ENCODE measurements around the gene AKAP1. TPM values are rescaled to one million over a fixed set of nuclear protein-coding genes. Genes with fewer than 3 reads are reported as not detected.

The AKAP1 gene
- total and polyA plus RNA-seq, 3 donors from 2014 or later: 73.0 to 304 (median 224) TPM

- no peaks in the 10 kb centered on the region for H3K4me1 ChIP-seq
- peak; percentile 56 for DNase-seq
- no peak for TF ChIP-seq CTCF (IDR thresholded peaks at IDR 0.05)
- no peak for TF ChIP-seq POLR2A (IDR thresholded peaks at IDR 0.05)
- WGBS, 2 donors: 1% methylated on average over 64 of the region's 75 CpGs; no CpG with 5 or more reads in 1 of the 2 donors
- H3K36me3 ChIP-seq (ENCODE audit: low read depth, missing control alignments): no peaks in the 10 kb centered on the region
- H3K4me3 ChIP-seq: peak overlapping the region; percentile 72 to 87
- no peaks in the 10 kb centered on the region for H3K9me3 ChIP-seq
- no peaks in the 10 kb centered on the region for H3K27me3 ChIP-seq
- intact Hi-C loops (cut with DNase I; ENCODE audit: low total_unique reads): no loop called here
- peak overlapping the region; percentile 11 to 87 for H3K27ac ChIP-seq
Measured at GRCh38 chr17:57085448-57086068, 512 bp downstream of the AKAP1 start.

- peak overlapping the region; percentile 11 to 87 for H3K27ac ChIP-seq
- peak overlapping the region; percentile 72 to 87 for H3K4me3 ChIP-seq
- TF ChIP-seq POLR2A (IDR thresholded peaks at IDR 0.05) (no peak), CTCF (IDR thresholded peaks at IDR 0.05) (no peak)
- intact Hi-C loops (cut with DNase I; ENCODE audit: low total_unique reads): no loop called here
- peak; percentile 47 for DNase-seq
- 1 to 5% methylated on average over 15 to 44 of the region's 45 CpGs for WGBS, 2 donors
- no peaks in the 10 kb centered on the region for H3K27me3 ChIP-seq
- no peaks in the 10 kb centered on the region for H3K4me1 ChIP-seq
- H3K36me3 ChIP-seq (ENCODE audit: low read depth, missing control alignments): no peaks in the 10 kb centered on the region
- H3K9me3 ChIP-seq: no peaks in the 10 kb centered on the region
Measured at GRCh38 chr17:57086069-57086930, 1.3 kb downstream of the AKAP1 start.

- intact Hi-C loops (cut with DNase I; ENCODE audit: low total_unique reads): no loop called here
Measured at GRCh38 chr17:57088298-57088697, 3.3 kb downstream of the AKAP1 start.

GRCh38 chr17:57089391-57089790 lies 4.3 kb downstream of the AKAP1 start:
- H3K4me1 ChIP-seq: no peaks in the 10 kb centered on the region

More at GRCh38 chr17:57088298-57088697, 3.3 kb downstream of the AKAP1 start:
- H3K27me3 ChIP-seq: no peaks in the 10 kb centered on the region
- TF ChIP-seq POLR2A (IDR thresholded peaks at IDR 0.05): no peak
- TF ChIP-seq CTCF (IDR thresholded peaks at IDR 0.05): no peak
- no peaks in the 10 kb centered on the region for H3K4me1 ChIP-seq
- no peaks in the 10 kb centered on the region for H3K9me3 ChIP-seq
- no peaks in the 10 kb centered on the region for H3K36me3 ChIP-seq (ENCODE audit: low read depth, missing control alignments)
- no peak overlapping the region for H3K4me3 ChIP-seq
- WGBS, 2 donors: 94% methylated on average over 1 of the region's 1 CpG
- DNase-seq: no peak
- no peak overlapping the region for H3K27ac ChIP-seq

More at GRCh38 chr17:57089391-57089790, 4.3 kb downstream of the AKAP1 start:
- H3K36me3 ChIP-seq (ENCODE audit: low read depth, missing control alignments): no peaks in the 10 kb centered on the region
- H3K27me3 ChIP-seq: no peaks in the 10 kb centered on the region
- no peak overlapping the region for H3K4me3 ChIP-seq
- no peaks in the 10 kb centered on the region for H3K9me3 ChIP-seq
- no peak for DNase-seq
- no peak overlapping the region for H3K27ac ChIP-seq
- intact Hi-C loops (cut with DNase I; ENCODE audit: low total_unique reads): no loop called here
- TF ChIP-seq CTCF (IDR thresholded peaks at IDR 0.05) (no peak), POLR2A (IDR thresholded peaks at IDR 0.05) (no peak)
- 65 to 68% methylated on average over 6 of the region's 6 CpGs for WGBS, 2 donors
